ENCODE results near the gene CROCC.

GRCh38 chr1:16991571-16991970 is 69.8 kb downstream of the CROCC start:
- TF ChIP-seq CTCF (conservative IDR thresholded peaks at IDR 0.05; ENCODE audit: low read depth, low read length) (no peak), EZH2 (IDR thresholded peaks at IDR 0.05; ENCODE audit: borderline replicate concordance, low read depth, low read length, poor library complexity, severe bottlenecking) (no peak)
